Right cardiac atrium (tissue), 5 donors: ENCODE results near the gene ZBTB7B. TPM values are rescaled to one million over a fixed set of nuclear protein-coding genes. Genes with fewer than 3 reads are reported as not detected.

Experiments used
- ATAC-seq, 2 donors: fragments of 200-7000 bp; cut with Tn5 transposase; one replicate each; pipeline versions ENCODE4 v1.8.0 to v1.9.1; 2020; ENCODE audit warnings: moderate library complexity in 2 of 2, mild to moderate bottlenecking in 1 of 2
- DNase-seq, 3 donors: peaks; one replicate each; pipeline ENCODE4 v3.0.0-alpha.2; 2020
- H3K27ac ChIP-seq: one replicate; pipeline ENCODE4 v1.5.1; 2013; ENCODE audit warnings: mild to moderate bottlenecking, low read length, control low read depth, moderate library complexity
- H3K27me3 ChIP-seq: one replicate; pipeline ENCODE4 v1.6.1; 2013; ENCODE audit not compliant: control insufficient read depth, insufficient read depth
- H3K4me1 ChIP-seq: one replicate; pipeline ENCODE4 v1.6.1; 2013; ENCODE audit warnings: low read length; ENCODE audit not compliant: control insufficient read depth, insufficient read depth
- H3K4me3 ChIP-seq: one replicate; pipeline ENCODE4 v1.5.1; 2013; ENCODE audit warnings: low read length, control low read depth
- H3K9me3 ChIP-seq: one replicate; pipeline ENCODE4 v1.6.1; 2013; ENCODE audit warnings: low read length; ENCODE audit not compliant: control insufficient read depth
- WGBS: extraction: QIAGEN DNeasy Blood & Tissue Kit; methylation state at CpG from one replicate; pipeline ENCODE4 v1.1.7; 2013; 5-methylcytosine and 5-hydroxymethylcytosine counted together
- intact Hi-C, 4 donors: fragments of 100-400 bp; cut with DNase I; formaldehyde crosslinking; loops; one replicate each; pipeline versions ENCODE4 v1.11.0 to v1.14.0; 2022 to 2023
- polyA plus RNA-seq: library from polyadenylated mRNA; stranded (reverse); fragments of 200-250 nt; gene quantifications from one replicate; pipeline ENCODE4 v1.2.3, GENCODE V29; 2013
- total RNA-seq, 4 donors: library from RNA; stranded (reverse); fragmentation: NEBNext Ultra II Directional; extraction: Animal tissue kit (Norgen Biotek cat#: 25700); gene quantifications; one replicate each; pipeline ENCODE4 v1.2.1, GENCODE V29; 2021
- donor health status: healthy with polysubstance abuse.
- donor health status: DM: no; HTN: yes; CAD: no.
- donor health status: DM: no; HTN: no; CAD: no.
- donor health status: DM: no; HTN: yes; CAD: no; lungs with severe emphysema.
- donor health status: DM: yes; HTN: yes; CAD: no.

Gene ZBTB7B
- total and polyA plus RNA-seq, 5 donors: 40.3 to 66.6 (median 50.7) TPM

- ATAC-seq (no peak), DNase-seq (peak in 2 of 3 donors; percentile 53 to 57)
- peaks cover 13% of the 10 kb centered on the region for H3K4me1 ChIP-seq
- WGBS: 91% methylated on average over 16 of the region's 16 CpGs
- no peaks in the 10 kb centered on the region for H3K27me3 ChIP-seq
- H3K9me3 ChIP-seq: no peaks in the 10 kb centered on the region
- H3K4me3 ChIP-seq: no peak overlapping the region
- intact Hi-C loops: loop anchor here in 1 of 4 donors (10.0 kb wide), 1 partner anchor 106 kb away; the partner anchor contains the start of gene EFNA4
- no peak overlapping the region for H3K27ac ChIP-seq
These were observed 43.7 kb upstream of the ZBTB7B start for GRCh38 chr1:154958681-154959425.

GRCh38 chr1:154959426-154959780 is 43.2 kb upstream of the ZBTB7B start:
- no peak overlapping the region for H3K4me3 ChIP-seq
- ATAC-seq (no peak), DNase-seq (peak in 2 of 3 donors; percentile 39 to 56)
- no peaks in the 10 kb centered on the region for H3K9me3 ChIP-seq
- peaks cover 9% of the 10 kb centered on the region for H3K4me1 ChIP-seq
- intact Hi-C loops: loop anchor here in 1 of 4 donors (10.0 kb wide), 1 partner anchor 105 kb away; the partner anchor contains the start of gene EFNA4
- no peaks in the 10 kb centered on the region for H3K27me3 ChIP-seq
- WGBS: 93% methylated on average over 7 of the region's 7 CpGs
- no peak overlapping the region for H3K27ac ChIP-seq

GRCh38 chr1:154960446-154961136 is 42.0 kb upstream of the ZBTB7B start:
- Histone ChIP-seq H3K27me3 (no peaks in the 10 kb centered on the region), H3K4me1 (peaks cover 2% of the 10 kb centered on the region), H3K4me3 (peak overlapping the region; percentile 68), H3K9me3 (no peaks in the 10 kb centered on the region), H3K27ac (no peak overlapping the region)
- WGBS: 30% methylated on average over 10 of the region's 10 CpGs
- intact Hi-C loops: loop anchor here in 2 of 4 donors (5.0 to 10.0 kb wide), 2 partner anchors 54 to 57 kb away; no protein-coding TSS in a partner anchor
- ATAC-seq (no peak), DNase-seq (no peak)

- H3K27me3 ChIP-seq: no peaks in the 10 kb centered on the region
- intact Hi-C loops: loop anchor here in 2 of 4 donors (5.0 to 10.0 kb wide), 2 partner anchors 53 to 56 kb away; no protein-coding TSS in a partner anchor
- WGBS: under 1% methylated on average over 93 of the region's 93 CpGs
- H3K9me3 ChIP-seq: no peaks in the 10 kb centered on the region
- DNase-seq (peak; percentile 86 to 94 (median 93)), ATAC-seq (peak; percentile 88 to 90)
- H3K27ac ChIP-seq: peak within 1 kb of the TSS; percentile 99
- H3K4me1 ChIP-seq: peaks cover 2% of the 10 kb centered on the region
- peak within 1 kb of the TSS; percentile 68 for H3K4me3 ChIP-seq
These were observed 41.1 kb upstream of the ZBTB7B start, which contains the start of gene PYGO2 for GRCh38 chr1:154961207-154962155. Gene PYGO2, minus strand, starts transcription at chr1:154961782. Its CDS starts 206 bp downstream, at chr1:154961576.

- DNase-seq: peak in 2 of 3 donors; percentile 70 to 72
- peaks cover 2% of the 10 kb centered on the region for H3K4me1 ChIP-seq
These were observed 40.3 kb upstream of the ZBTB7B start for GRCh38 chr1:154962156-154962749.

GRCh38 chr1:154962795-154963330 is 39.7 kb upstream of the ZBTB7B start:
- intact Hi-C loops: loop anchor here in 2 of 4 donors (5.0 to 10.0 kb wide), 2 partner anchors 52 to 54 kb away; no protein-coding TSS in a partner anchor

More at GRCh38 chr1:154962156-154962749, 40.3 kb upstream of the ZBTB7B start:
- no peaks in the 10 kb centered on the region for H3K9me3 ChIP-seq
- peak; percentile 5 to 11 for ATAC-seq
- no peaks in the 10 kb centered on the region for H3K27me3 ChIP-seq
- H3K27ac ChIP-seq: peak overlapping the region; percentile 99
- intact Hi-C loops: loop anchor here in 2 of 4 donors (5.0 to 10.0 kb wide), 2 partner anchors 53 to 55 kb away; no protein-coding TSS in a partner anchor
- WGBS: 4% methylated on average over 25 of the region's 25 CpGs
- peak overlapping the region; percentile 68 for H3K4me3 ChIP-seq

GRCh38 chr1:154963643-154964042 is 39.0 kb upstream of the ZBTB7B start:
- H3K9me3 ChIP-seq: no peaks in the 10 kb centered on the region
- DNase-seq (peak in 1 of 3 donors; percentile 40), ATAC-seq (no peak)
- H3K4me1 ChIP-seq: peaks cover 2% of the 10 kb centered on the region
- intact Hi-C loops: loop anchor here in 2 of 4 donors (5.0 to 10.0 kb wide), 2 partner anchors 51 to 54 kb away; no protein-coding TSS in a partner anchor
- no peak overlapping the region for H3K27ac ChIP-seq
- 72% methylated on average over 8 of the region's 8 CpGs for WGBS
- H3K27me3 ChIP-seq: no peaks in the 10 kb centered on the region
- no peak overlapping the region for H3K4me3 ChIP-seq

More at GRCh38 chr1:154962795-154963330, 39.7 kb upstream of the ZBTB7B start:
- Histone ChIP-seq H3K9me3 (no peaks in the 10 kb centered on the region), H3K27ac (no peak overlapping the region), H3K27me3 (no peaks in the 10 kb centered on the region), H3K4me1 (peaks cover 2% of the 10 kb centered on the region), H3K4me3 (no peak overlapping the region)
- ATAC-seq: no peak
- WGBS: 58% methylated on average over 6 of the region's 6 CpGs
- peak in 2 of 3 donors; percentile 48 to 50 for DNase-seq

- 86% methylated on average over 6 of the region's 6 CpGs for WGBS
- intact Hi-C loops: loop anchor here in 2 of 4 donors (5.0 to 10.0 kb wide), 2 partner anchors 50 to 53 kb away; no protein-coding TSS in a partner anchor
- no peaks in the 10 kb centered on the region for H3K27me3 ChIP-seq
- no peak for DNase-seq
- ATAC-seq: no peak
- no peak overlapping the region for H3K27ac ChIP-seq
- no peaks in the 10 kb centered on the region for H3K9me3 ChIP-seq
- no peak overlapping the region for H3K4me3 ChIP-seq
- peaks cover 4% of the 10 kb centered on the region for H3K4me1 ChIP-seq
These were observed 38.2 kb upstream of the ZBTB7B start for GRCh38 chr1:154964359-154964758.

GRCh38 chr1:154966111-154966510 is 36.5 kb upstream of the ZBTB7B start:
- Histone ChIP-seq H3K27ac (no peak overlapping the region), H3K9me3 (no peaks in the 10 kb centered on the region), H3K27me3 (no peaks in the 10 kb centered on the region), H3K4me1 (peaks cover 8% of the 10 kb centered on the region), H3K4me3 (no peak overlapping the region)
- DNase-seq (no peak), ATAC-seq (no peak)
- 87% methylated on average over 7 of the region's 7 CpGs for WGBS
- intact Hi-C loops: loop anchor here in 1 of 4 donors (10.0 kb wide), 1 partner anchor 49 kb away; no protein-coding TSS in a partner anchor
